HepG2 (cell line): ENCODE measurements around the gene VMO1. TPM values are rescaled to one million over a fixed set of nuclear protein-coding genes. Genes with fewer than 3 reads are reported as not detected.
A peak's percentile ranks its signal among the peaks of the same experiment; 100 is the strongest.

Experiments
- ARNT ChIP-seq: fragments of 450-650 bp; IDR thresholded peaks from 2 replicates; pipeline ENCODE4 v1.6.1; 2017
- ETV6 ChIP-seq: sonication (generic); formaldehyde crosslinking; conservative IDR thresholded peaks from 2 replicates; pipeline ENCODE4 v1.4.0; 2020; ENCODE audit warnings: missing genetic modification reagents
- EZH2 ChIP-seq: conservative IDR thresholded peaks from 2 replicates; pipeline ENCODE4 v1.6.1; 2012; ENCODE audit warnings: mild to moderate bottlenecking, low read depth, low read length, moderate library complexity
- HMG20A ChIP-seq: IDR thresholded peaks from 2 replicates; pipeline ENCODE4 v1.6.1; 2016; ENCODE audit warnings: borderline replicate concordance
- KDM5B ChIP-seq: sonication (generic); formaldehyde crosslinking; IDR thresholded peaks from 2 replicates; pipeline ENCODE4 v1.4.0; 2020; ENCODE audit warnings: missing genetic modification reagents, mild to moderate bottlenecking, borderline replicate concordance
- KLF6 ChIP-seq: IDR thresholded peaks from 2 replicates; pipeline ENCODE4 v1.8.0; 2016; ENCODE audit warnings: missing biosample characterization, missing genetic modification reagents
- NR2F2 ChIP-seq: IDR thresholded peaks from 2 replicates; pipeline ENCODE4 v1.6.1; 2012; ENCODE audit warnings: low read depth, inconsistent platforms, borderline replicate concordance
- NR3C1 ChIP-seq: sonication (generic); formaldehyde crosslinking; IDR thresholded peaks from 2 replicates; pipeline ENCODE4 v1.4.0; 2020; ENCODE audit warnings: missing genetic modification reagents
- PCBP2 ChIP-seq: fragments of 200-400 bp; formaldehyde crosslinking; optimal IDR thresholded peaks from 2 replicates; pipeline ENCODE3; 2018; ENCODE audit warnings: low read length, low read depth; ENCODE audit not compliant: poor library complexity, severe bottlenecking
- RBAK ChIP-seq: sonication (generic); formaldehyde crosslinking; IDR thresholded peaks from 2 replicates; pipeline ENCODE4 v1.5.1; 2020; ENCODE audit warnings: mild to moderate bottlenecking, missing genetic modification reagents
- TOE1 ChIP-seq: sonication (generic); formaldehyde crosslinking; IDR thresholded peaks from 2 replicates; pipeline ENCODE4 v1.4.0; 2020; ENCODE audit warnings: mild to moderate bottlenecking, missing genetic modification reagents
- TOPORS ChIP-seq: sonication (generic); formaldehyde crosslinking; IDR thresholded peaks from 2 replicates; pipeline ENCODE4 v1.8.0; 2023; ENCODE audit warnings: mild to moderate bottlenecking, missing genetic modification reagents
- ZBTB3 ChIP-seq: sonication (generic); formaldehyde crosslinking; IDR thresholded peaks from 2 replicates; pipeline ENCODE4 v1.4.0; 2020; ENCODE audit warnings: low read depth, mild to moderate bottlenecking, moderate library complexity, missing genetic modification reagents, borderline replicate concordance
- ZFYVE20 ChIP-seq: sonication (generic); formaldehyde crosslinking; IDR thresholded peaks from 2 replicates; pipeline ENCODE4 v1.8.0; 2023; ENCODE audit warnings: low read depth, mild to moderate bottlenecking, moderate library complexity, missing genetic modification reagents, borderline replicate concordance
- ZNF383 ChIP-seq: sonication (generic); formaldehyde crosslinking; IDR thresholded peaks from 2 replicates; pipeline ENCODE4 v1.4.0; 2020; ENCODE audit warnings: missing genetic modification reagents, mild to moderate bottlenecking, borderline replicate concordance
- ZNF543 ChIP-seq: sonication (generic); formaldehyde crosslinking; IDR thresholded peaks from 2 replicates; pipeline ENCODE4 v1.4.0; 2020; ENCODE audit warnings: mild to moderate bottlenecking, missing genetic modification reagents
- ZNF549 ChIP-seq: sonication (generic); formaldehyde crosslinking; IDR thresholded peaks from 2 replicates; pipeline ENCODE4 v1.5.0; 2020; ENCODE audit warnings: missing genetic modification reagents
- ZNF550 ChIP-seq: sonication (generic); formaldehyde crosslinking; IDR thresholded peaks from 2 replicates; pipeline ENCODE4 v1.4.0; 2020; ENCODE audit warnings: mild to moderate bottlenecking, missing genetic modification reagents, borderline replicate concordance
- polyA plus RNA-seq, 8 experiments: library from polyadenylated mRNA; depleted of rRNA in 3 of 8; stranded (reverse) in 7 of 8; unstranded in 1 of 8; fragments of >200 nt; fragmentation: Illumina TruSeq in 4 of 8; extraction: Trizol in 4 of 8; gene quantifications; 2 replicates each; pipeline versions ENCODE4 v1.2.1 to v1.2.3, GENCODE V29; 2011 to 2016; ENCODE audit warnings: low read depth in 4 of 8, missing spikeins in 1 of 8, mixed read lengths in 1 of 8; ENCODE audit not compliant: insufficient read depth in 1 of 8
- total RNA-seq, 5 experiments: library from RNA; depleted of rRNA; stranded (reverse); fragments of >200 nt; fragmentation: Illumina TruSeq; extraction: Trizol; gene quantifications; 2 replicates each; pipeline ENCODE4 v1.2.3, GENCODE V29; 2016; ENCODE audit warnings: low read depth in 1 of 5
- TF ChIP-seq, protein P1 (sequence below): sonication (generic); formaldehyde crosslinking; IDR thresholded peaks from 2 replicates; pipeline ENCODE4 v1.4.0; 2020; ENCODE audit warnings: missing genetic modification reagents
- TF ChIP-seq, protein P2 (sequence below): sonication (generic); formaldehyde crosslinking; IDR thresholded peaks from 2 replicates; pipeline ENCODE4 v1.8.1; 2023; ENCODE audit warnings: mild to moderate bottlenecking, missing genetic modification reagents
- TF ChIP-seq, protein P3 (sequence below), 2 experiments: fragments of 450-650 bp in 1 of 2; sonication (generic) in 1 of 2; formaldehyde crosslinking; IDR thresholded peaks; 2 replicates each; pipeline versions ENCODE4 v1.5.0 to v1.8.0; 2020 to 2022; ENCODE audit warnings: mild to moderate bottlenecking in 1 of 2, missing genetic modification reagents in 1 of 2
- TF ChIP-seq, protein P4 (sequence below): sonication (generic); formaldehyde crosslinking; IDR thresholded peaks from 2 replicates; pipeline ENCODE4 v1.4.0; 2020; ENCODE audit warnings: mild to moderate bottlenecking, missing genetic modification reagents
- TF ChIP-seq, protein P5 (sequence below): sonication (generic); formaldehyde crosslinking; IDR thresholded peaks from 2 replicates; pipeline ENCODE4 v1.4.0; 2020; ENCODE audit warnings: missing genetic modification reagents
- TF ChIP-seq, protein P6 (sequence below): sonication (generic); formaldehyde crosslinking; IDR thresholded peaks from 2 replicates; pipeline ENCODE4 v1.4.0; 2020; ENCODE audit warnings: missing genetic modification reagents

The VMO1 gene
- total and polyA plus RNA-seq, 2 of the 13 experiments (the other 11 are each of a cell fraction or from before 2014, with no cell fraction given) = not detected

DNA sequence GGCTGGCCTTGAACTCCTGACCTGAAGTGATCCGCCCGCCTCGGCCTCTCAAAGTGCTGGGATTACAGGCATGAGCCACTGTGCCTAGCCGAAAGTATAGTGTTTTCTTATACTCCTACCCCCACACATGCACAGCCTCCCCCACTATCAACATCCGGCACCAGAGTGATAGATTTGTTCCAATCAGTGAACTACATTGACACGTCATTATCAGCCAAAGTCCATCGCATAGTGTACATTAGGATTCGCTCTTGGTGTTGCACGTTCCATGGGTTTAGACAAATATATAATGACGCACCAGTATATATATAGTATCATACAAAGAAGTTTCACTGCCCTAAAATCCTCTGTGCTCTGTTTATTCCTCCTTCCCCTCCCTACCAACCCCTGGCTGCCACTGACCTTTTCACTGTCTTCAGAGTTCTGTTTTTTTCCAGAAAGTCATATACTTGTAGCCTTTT lies 26.4 kb downstream of the VMO1 start (continued):
- TF ChIP-seq, protein P1, sequence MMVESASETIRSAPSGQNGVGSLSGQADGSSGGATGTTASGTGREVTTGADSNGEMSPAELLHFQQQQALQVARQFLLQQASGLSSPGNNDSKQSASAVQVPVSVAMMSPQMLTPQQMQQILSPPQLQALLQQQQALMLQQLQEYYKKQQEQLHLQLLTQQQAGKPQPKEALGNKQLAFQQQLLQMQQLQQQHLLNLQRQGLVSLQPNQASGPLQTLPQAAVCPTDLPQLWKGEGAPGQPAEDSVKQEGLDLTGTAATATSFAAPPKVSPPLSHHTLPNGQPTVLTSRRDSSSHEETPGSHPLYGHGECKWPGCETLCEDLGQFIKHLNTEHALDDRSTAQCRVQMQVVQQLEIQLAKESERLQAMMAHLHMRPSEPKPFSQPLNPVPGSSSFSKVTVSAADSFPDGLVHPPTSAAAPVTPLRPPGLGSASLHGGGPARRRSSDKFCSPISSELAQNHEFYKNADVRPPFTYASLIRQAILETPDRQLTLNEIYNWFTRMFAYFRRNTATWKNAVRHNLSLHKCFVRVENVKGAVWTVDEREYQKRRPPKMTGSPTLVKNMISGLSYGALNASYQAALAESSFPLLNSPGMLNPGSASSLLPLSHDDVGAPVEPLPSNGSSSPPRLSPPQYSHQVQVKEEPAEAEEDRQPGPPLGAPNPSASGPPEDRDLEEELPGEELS (CRISPR knock-in tag) = peak; percentile 98
- no peak for TF ChIP-seq RBAK
- TF ChIP-seq, protein P2, sequence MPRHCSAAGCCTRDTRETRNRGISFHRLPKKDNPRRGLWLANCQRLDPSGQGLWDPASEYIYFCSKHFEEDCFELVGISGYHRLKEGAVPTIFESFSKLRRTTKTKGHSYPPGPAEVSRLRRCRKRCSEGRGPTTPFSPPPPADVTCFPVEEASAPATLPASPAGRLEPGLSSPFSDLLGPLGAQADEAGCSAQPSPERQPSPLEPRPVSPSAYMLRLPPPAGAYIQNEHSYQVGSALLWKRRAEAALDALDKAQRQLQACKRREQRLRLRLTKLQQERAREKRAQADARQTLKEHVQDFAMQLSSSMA (CRISPR knock-in tag) = no peak
- TF ChIP-seq, protein P3, sequence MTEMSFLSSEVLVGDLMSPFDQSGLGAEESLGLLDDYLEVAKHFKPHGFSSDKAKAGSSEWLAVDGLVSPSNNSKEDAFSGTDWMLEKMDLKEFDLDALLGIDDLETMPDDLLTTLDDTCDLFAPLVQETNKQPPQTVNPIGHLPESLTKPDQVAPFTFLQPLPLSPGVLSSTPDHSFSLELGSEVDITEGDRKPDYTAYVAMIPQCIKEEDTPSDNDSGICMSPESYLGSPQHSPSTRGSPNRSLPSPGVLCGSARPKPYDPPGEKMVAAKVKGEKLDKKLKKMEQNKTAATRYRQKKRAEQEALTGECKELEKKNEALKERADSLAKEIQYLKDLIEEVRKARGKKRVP (CRISPR knock-in tag; IDR thresholded peaks at IDR 0.05) = peak in 1 of 2 experiments; percentile 85; a peak in 2 of 4 replicates
- TF ChIP-seq PCBP2 = no peak
- peak; percentile 77; the same call in 1 of the 2 replicates for TF ChIP-seq HMG20A
- TF ChIP-seq EZH2 = no peak
- TF ChIP-seq, protein P4, sequence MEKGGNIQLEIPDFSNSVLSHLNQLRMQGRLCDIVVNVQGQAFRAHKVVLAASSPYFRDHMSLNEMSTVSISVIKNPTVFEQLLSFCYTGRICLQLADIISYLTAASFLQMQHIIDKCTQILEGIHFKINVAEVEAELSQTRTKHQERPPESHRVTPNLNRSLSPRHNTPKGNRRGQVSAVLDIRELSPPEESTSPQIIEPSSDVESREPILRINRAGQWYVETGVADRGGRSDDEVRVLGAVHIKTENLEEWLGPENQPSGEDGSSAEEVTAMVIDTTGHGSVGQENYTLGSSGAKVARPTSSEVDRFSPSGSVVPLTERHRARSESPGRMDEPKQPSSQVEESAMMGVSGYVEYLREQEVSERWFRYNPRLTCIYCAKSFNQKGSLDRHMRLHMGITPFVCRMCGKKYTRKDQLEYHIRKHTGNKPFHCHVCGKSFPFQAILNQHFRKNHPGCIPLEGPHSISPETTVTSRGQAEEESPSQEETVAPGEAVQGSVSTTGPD (CRISPR knock-in tag) = peak; percentile 23; the same call in 1 of the 2 replicates
- TF ChIP-seq, protein P5, sequence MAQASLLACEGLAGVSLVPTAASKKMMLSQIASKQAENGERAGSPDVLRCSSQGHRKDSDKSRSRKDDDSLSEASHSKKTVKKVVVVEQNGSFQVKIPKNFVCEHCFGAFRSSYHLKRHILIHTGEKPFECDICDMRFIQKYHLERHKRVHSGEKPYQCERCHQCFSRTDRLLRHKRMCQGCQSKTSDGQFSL = peak; percentile 85
- TF ChIP-seq NR2F2 = peak; percentile 70
- TF ChIP-seq ZNF550 (CRISPR knock-in tag) = no peak
- no peak for TF ChIP-seq ZNF549 (CRISPR knock-in tag)
- TF ChIP-seq, protein P6, sequence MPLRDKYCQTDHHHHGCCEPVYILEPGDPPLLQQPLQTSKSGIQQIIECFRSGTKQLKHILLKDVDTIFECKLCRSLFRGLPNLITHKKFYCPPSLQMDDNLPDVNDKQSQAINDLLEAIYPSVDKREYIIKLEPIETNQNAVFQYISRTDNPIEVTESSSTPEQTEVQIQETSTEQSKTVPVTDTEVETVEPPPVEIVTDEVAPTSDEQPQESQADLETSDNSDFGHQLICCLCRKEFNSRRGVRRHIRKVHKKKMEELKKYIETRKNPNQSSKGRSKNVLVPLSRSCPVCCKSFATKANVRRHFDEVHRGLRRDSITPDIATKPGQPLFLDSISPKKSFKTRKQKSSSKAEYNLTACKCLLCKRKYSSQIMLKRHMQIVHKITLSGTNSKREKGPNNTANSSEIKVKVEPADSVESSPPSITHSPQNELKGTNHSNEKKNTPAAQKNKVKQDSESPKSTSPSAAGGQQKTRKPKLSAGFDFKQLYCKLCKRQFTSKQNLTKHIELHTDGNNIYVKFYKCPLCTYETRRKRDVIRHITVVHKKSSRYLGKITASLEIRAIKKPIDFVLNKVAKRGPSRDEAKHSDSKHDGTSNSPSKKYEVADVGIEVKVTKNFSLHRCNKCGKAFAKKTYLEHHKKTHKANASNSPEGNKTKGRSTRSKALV (CRISPR knock-in tag) = no peak
- TF ChIP-seq ZBTB3 (CRISPR knock-in tag) = peak; percentile 88; the same call in 1 of the 2 replicates
- TF ChIP-seq ARNT = no peak
- TF ChIP-seq NR3C1 (CRISPR knock-in tag) = no peak
- no peak for TF ChIP-seq TOE1 (CRISPR knock-in tag)
- no peak for TF ChIP-seq ZFYVE20 (CRISPR knock-in tag)
- no peak for TF ChIP-seq ETV6 (CRISPR knock-in tag)
- TF ChIP-seq KDM5B = no peak
- TF ChIP-seq ZNF543 (CRISPR knock-in tag) = peak; percentile 75; the same call in 1 of the 2 replicates
- no peak for TF ChIP-seq KLF6 (CRISPR knock-in tag)
- TF ChIP-seq TOPORS (CRISPR knock-in tag) = no peak
- no peak for TF ChIP-seq ZNF383 (CRISPR knock-in tag)
